Measurements from ENCODE around the gene TNS1.
"Not testable (repeated sequence)": the region's sequence is repeated elsewhere in the genome, so short reads cannot be mapped to it uniquely, and the experiment has no call there.

TNS1 gene

GRCh38 chr2:218002845-218003180 lies at the start of gene TNS1:
Gene TNS1 (minus strand): TSS chr2:218002995. CDS start chr2:218002872, 123 bp downstream.
- DNase-seq: no peak

GRCh38 chr2:218051903-218052302 lies 49.1 kb upstream of the TNS1 start:
- no peak for DNase-seq

- peak; percentile 33 for DNase-seq
Observed at GRCh38 chr2:218047536-218048225, 44.9 kb upstream of the TNS1 start.

GRCh38 chr2:218046238-218046637 lies 43.4 kb upstream of the TNS1 start:
- no peak for DNase-seq

GRCh38 chr2:218044599-218044998 lies 41.8 kb upstream of the TNS1 start:
- DNase-seq: not testable (repeated sequence)

GRCh38 chr2:218043701-218044109 lies 40.9 kb upstream of the TNS1 start:
- no peak for DNase-seq

GRCh38 chr2:218043100-218043499 lies 40.3 kb upstream of the TNS1 start:
- no peak for DNase-seq

- no peak for DNase-seq
Observed at GRCh38 chr2:218041302-218042168, 38.7 kb upstream of the TNS1 start.

- DNase-seq: no peak
Observed at GRCh38 chr2:218040883-218041282, 38.1 kb upstream of the TNS1 start.

- DNase-seq: no peak
Observed at GRCh38 chr2:218039171-218039570, 36.4 kb upstream of the TNS1 start.

- no peak for DNase-seq
Observed at GRCh38 chr2:218036371-218036770, 33.6 kb upstream of the TNS1 start.

GRCh38 chr2:218035463-218036100 lies 32.8 kb upstream of the TNS1 start:
- DNase-seq: no peak

- DNase-seq: peak; percentile 78
Observed at GRCh38 chr2:218034497-218035213, 31.9 kb upstream of the TNS1 start.

- peak; percentile 24 for DNase-seq
Observed at GRCh38 chr2:218033590-218034496, 31.0 kb upstream of the TNS1 start.

GRCh38 chr2:218033208-218033589 lies 30.4 kb upstream of the TNS1 start:
- no peak for DNase-seq

- peak; percentile 46 for DNase-seq
Observed at GRCh38 chr2:218032336-218033171, 29.8 kb upstream of the TNS1 start.

- DNase-seq: no peak
Observed at GRCh38 chr2:218031771-218032257, 29.0 kb upstream of the TNS1 start.

- DNase-seq: no peak
Observed at GRCh38 chr2:218031261-218031660, 28.5 kb upstream of the TNS1 start.

- DNase-seq: no peak
Observed at GRCh38 chr2:218030409-218031195, 27.8 kb upstream of the TNS1 start.

Measured in hematopoietic multipotent progenitor cell treated with erythropoietin and hydrocortisone succinate and interleukin-3 and kit ligand, for 6 days (in vitro differentiated cells).